Vagina (tissue), 2 donors: ENCODE measurements around the gene TMPRSS11B. TPM values are rescaled to one million over a fixed set of nuclear protein-coding genes. Genes with fewer than 3 reads are reported as not detected.
"Not testable (repeated sequence)": the region's sequence is repeated elsewhere in the genome, so short reads cannot be mapped to it uniquely, and the experiment has no call there.

Experiments
- DNase-seq, 2 donors: peaks; one replicate each; pipeline ENCODE4 v3.0.0-alpha.2; 2017; ENCODE audit errors: extremely low spot score in 2 of 2
- H3K27ac ChIP-seq: fragments of 200-600 bp; sonication (generic); one replicate; pipeline ENCODE4 v1.5.1; 2019
- H3K27me3 ChIP-seq: fragments of 200-600 bp; sonication (generic); one replicate; pipeline ENCODE4 v1.5.1; 2019
- H3K36me3 ChIP-seq, 2 donors: fragments of 200-600 bp; sonication (generic); one replicate each; pipeline ENCODE4 v1.5.1; 2017 to 2019
- H3K4me1 ChIP-seq: fragments of 200-600 bp; sonication (generic); one replicate; pipeline ENCODE4 v1.5.1; 2019
- H3K4me3 ChIP-seq, 2 donors: fragments of 200-600 bp; sonication (generic); 1 replicate in 1 of 2; 2 replicates in 1 of 2; pipeline ENCODE4 v1.5.1; 2016 to 2019
- H3K9me3 ChIP-seq: fragments of 200-600 bp; sonication (generic); one replicate; pipeline ENCODE4 v1.5.1; 2019
- CTCF ChIP-seq, 3 experiments: fragments of 450-650 bp in 2 of 3; fragments of 200-600 bp in 1 of 3; sonication (generic) in 1 of 3; IDR thresholded peaks; one replicate each; pipeline ENCODE4 v1.5.1; 2017 to 2019; ENCODE audit warnings: antibody characterized with exemption in 3 of 3, mild to moderate bottlenecking in 2 of 3, moderate library complexity in 2 of 3
- POLR2A ChIP-seq, 2 donors: fragments of 450-650 bp; IDR thresholded peaks; one replicate each; pipeline ENCODE4 v1.6.1; 2017; ENCODE audit warnings: antibody characterized with exemption in 2 of 2, mild to moderate bottlenecking in 2 of 2, moderate library complexity in 2 of 2
- POLR2AphosphoS5 ChIP-seq, 2 donors: sonication (generic); formaldehyde crosslinking; IDR thresholded peaks; one replicate each; pipeline ENCODE4 v1.9.0; 2017; ENCODE audit warnings: antibody characterized with exemption in 2 of 2, mild to moderate bottlenecking in 2 of 2, low read depth in 1 of 2; ENCODE audit not compliant: insufficient read depth in 1 of 2
- intact Hi-C: fragments of 100-400 bp; cut with DNase I; formaldehyde crosslinking; loops from one replicate; pipeline ENCODE4 v1.15.1; 2023
- total RNA-seq: library from RNA; depleted of rRNA; stranded (reverse); fragments of >200 nt; gene quantifications from one replicate; pipeline ENCODE4 v1.2.3, GENCODE V29; 2016

Gene TMPRSS11B
- total RNA-seq, 1 donor from 2014 or later = 40.8 TPM

- no peak overlapping the region for H3K4me3 ChIP-seq
- no peak for DNase-seq
- no peaks in the 10 kb centered on the region for H3K27me3 ChIP-seq
- no peaks in the 10 kb centered on the region for H3K4me1 ChIP-seq
- no peaks in the 10 kb centered on the region for H3K9me3 ChIP-seq
- no peak overlapping the region for H3K27ac ChIP-seq
- intact Hi-C loops = no loop called here
- no peak for TF ChIP-seq POLR2AphosphoS5 (IDR thresholded peaks at IDR 0.05; ENCODE audit: insufficient read depth in 1 of 2, low read depth in 1 of 2)
- TF ChIP-seq POLR2A (IDR thresholded peaks at IDR 0.05) = no peak
- H3K36me3 ChIP-seq = no peaks in the 10 kb centered on the region
These were observed 37.6 kb upstream of the TMPRSS11B start for GRCh38 chr4:68283095-68283494.

- H3K27me3 ChIP-seq, DNase-seq, H3K4me3 ChIP-seq, H3K9me3 ChIP-seq, intact Hi-C loops, H3K27ac ChIP-seq, H3K4me1 ChIP-seq, H3K36me3 ChIP-seq: not testable (repeated sequence)
These were observed 36.6 kb upstream of the TMPRSS11B start for GRCh38 chr4:68281796-68282740.

GRCh38 chr4:68278029-68278428 is 32.5 kb upstream of the TMPRSS11B start:
- Histone ChIP-seq H3K4me3 (no peak overlapping the region), H3K4me1 (no peaks in the 10 kb centered on the region), H3K36me3 (no peaks in the 10 kb centered on the region), H3K27me3 (no peaks in the 10 kb centered on the region), H3K27ac (no peak overlapping the region), H3K9me3 (no peaks in the 10 kb centered on the region)
- DNase-seq = no peak
- TF ChIP-seq POLR2AphosphoS5 (IDR thresholded peaks at IDR 0.05; ENCODE audit: insufficient read depth in 1 of 2, low read depth in 1 of 2) (no peak), POLR2A (IDR thresholded peaks at IDR 0.05) (no peak), CTCF (IDR thresholded peaks at IDR 0.05) (no peak)
- intact Hi-C loops = no loop called here

GRCh38 chr4:68277627-68278026 is 32.1 kb upstream of the TMPRSS11B start:
- H3K9me3 ChIP-seq = no peaks in the 10 kb centered on the region
- intact Hi-C loops = no loop called here

GRCh38 chr4:68272860-68273259 is 27.4 kb upstream of the TMPRSS11B start:
- H3K9me3 ChIP-seq = no peaks in the 10 kb centered on the region
- TF ChIP-seq CTCF (IDR thresholded peaks at IDR 0.05) (no peak), POLR2AphosphoS5 (IDR thresholded peaks at IDR 0.05; ENCODE audit: insufficient read depth in 1 of 2, low read depth in 1 of 2) (no peak), POLR2A (IDR thresholded peaks at IDR 0.05) (no peak)
- intact Hi-C loops = loop anchor here (5.0 kb wide), 1 partner anchor 104 kb away; no protein-coding TSS in a partner anchor

More at GRCh38 chr4:68277627-68278026, 32.1 kb upstream of the TMPRSS11B start:
- Histone ChIP-seq H3K27me3 (no peaks in the 10 kb centered on the region), H3K36me3 (no peaks in the 10 kb centered on the region), H3K4me3 (no peak overlapping the region), H3K4me1 (no peaks in the 10 kb centered on the region), H3K27ac (no peak overlapping the region)
- DNase-seq = no peak
- no peak for TF ChIP-seq POLR2A (IDR thresholded peaks at IDR 0.05)
- no peak for TF ChIP-seq POLR2AphosphoS5 (IDR thresholded peaks at IDR 0.05; ENCODE audit: insufficient read depth in 1 of 2, low read depth in 1 of 2)
- TF ChIP-seq CTCF (IDR thresholded peaks at IDR 0.05) = no peak

GRCh38 chr4:68272380-68272779 is 26.9 kb upstream of the TMPRSS11B start:
- TF ChIP-seq CTCF (IDR thresholded peaks at IDR 0.05) (no peak), POLR2A (IDR thresholded peaks at IDR 0.05) (no peak), POLR2AphosphoS5 (IDR thresholded peaks at IDR 0.05; ENCODE audit: insufficient read depth in 1 of 2, low read depth in 1 of 2) (no peak)
- no peak overlapping the region for H3K4me3 ChIP-seq
- intact Hi-C loops = loop anchor here (5.0 kb wide), 1 partner anchor 105 kb away; no protein-coding TSS in a partner anchor

More at GRCh38 chr4:68272860-68273259, 27.4 kb upstream of the TMPRSS11B start:
- H3K4me3 ChIP-seq = no peak overlapping the region
- DNase-seq = no peak
- no peaks in the 10 kb centered on the region for H3K36me3 ChIP-seq
- no peaks in the 10 kb centered on the region for H3K4me1 ChIP-seq
- no peaks in the 10 kb centered on the region for H3K27me3 ChIP-seq
- H3K27ac ChIP-seq = no peak overlapping the region

More at GRCh38 chr4:68272380-68272779, 26.9 kb upstream of the TMPRSS11B start:
- no peaks in the 10 kb centered on the region for H3K27me3 ChIP-seq
- no peaks in the 10 kb centered on the region for H3K9me3 ChIP-seq
- H3K36me3 ChIP-seq = no peaks in the 10 kb centered on the region
- DNase-seq = no peak
- no peaks in the 10 kb centered on the region for H3K4me1 ChIP-seq
- H3K27ac ChIP-seq = no peak overlapping the region
